Nephron (organoid): ENCODE results near the gene VOPP1.

Source experiments
- H3K27ac Mint-ChIP-seq, 3 experiments: 2 replicates each; pipeline ENCODE4 v1.8.0; 2020; ENCODE audit warnings: mixed read lengths in 3 of 3, mild to moderate bottlenecking in 2 of 3, moderate library complexity in 1 of 3
- H3K27me3 Mint-ChIP-seq: 2 replicates; pipeline ENCODE4 v1.8.0; 2021; ENCODE audit warnings: low read depth, mild to moderate bottlenecking, moderate library complexity, mixed read lengths
- H3K36me3 Mint-ChIP-seq: 2 replicates; pipeline ENCODE4 v1.8.0; 2020; ENCODE audit warnings: low read depth, mixed read lengths
- H3K4me1 Mint-ChIP-seq: 2 replicates; pipeline ENCODE4 v1.8.0; 2020; ENCODE audit warnings: mixed read lengths
- H3K4me3 Mint-ChIP-seq, 3 experiments: 2 replicates each; pipeline ENCODE4 v1.8.0; 2020; ENCODE audit warnings: mild to moderate bottlenecking in 3 of 3, mixed read lengths in 3 of 3, moderate library complexity in 2 of 3
- H3K9me3 Mint-ChIP-seq: 2 replicates; pipeline ENCODE4 v1.8.0; 2020; ENCODE audit warnings: mixed read lengths
- CTCF ChIP-seq, 3 experiments: fragments of 200-600 bp; sonication (generic); IDR thresholded peaks; one replicate each; pipeline ENCODE4 v1.5.0; 2021; ENCODE audit warnings: antibody characterized with exemption in 3 of 3; ENCODE audit not compliant: unreplicated experiment in 3 of 3

VOPP1 gene

GRCh38 chr7:55555160-55555559, 17.1 kb downstream of the VOPP1 start:
- Mint-ChIP-seq H3K9me3 (no peaks in the 10 kb centered on the region), H3K36me3 (no peaks in the 10 kb centered on the region), H3K27me3 (peaks cover 3% of the 10 kb centered on the region), H3K4me3 (no peak overlapping the region), H3K27ac (peak overlapping the region in 2 of 3 experiments; percentile 2 to 80), H3K4me1 (peaks cover 51% of the 10 kb centered on the region)
- no peak for TF ChIP-seq CTCF (IDR thresholded peaks at IDR 0.05; ENCODE audit: unreplicated experiment in 3 of 3)

- peaks cover 51% of the 10 kb centered on the region for H3K4me1 Mint-ChIP-seq
- no peak for TF ChIP-seq CTCF (IDR thresholded peaks at IDR 0.05; ENCODE audit: unreplicated experiment in 3 of 3)
- no peaks in the 10 kb centered on the region for H3K9me3 Mint-ChIP-seq
- H3K36me3 Mint-ChIP-seq: no peaks in the 10 kb centered on the region
- H3K4me3 Mint-ChIP-seq: no peak overlapping the region
- H3K27ac Mint-ChIP-seq: peak overlapping the region; percentile 51 to 80 (median 63)
- peaks cover 3% of the 10 kb centered on the region for H3K27me3 Mint-ChIP-seq
Observed at GRCh38 chr7:55554038-55554437, 18.3 kb downstream of the VOPP1 start.

GRCh38 chr7:55553024-55553345, 19.3 kb downstream of the VOPP1 start:
- Mint-ChIP-seq H3K9me3 (no peaks in the 10 kb centered on the region), H3K4me3 (no peak overlapping the region), H3K27ac (peak overlapping the region; percentile 63 to 76 (median 74))

GRCh38 chr7:55552320-55553023, 19.8 kb downstream of the VOPP1 start:
- Mint-ChIP-seq H3K36me3 (no peaks in the 10 kb centered on the region), H3K4me1 (peaks cover 51% of the 10 kb centered on the region), H3K27me3 (peaks cover 3% of the 10 kb centered on the region), H3K9me3 (no peaks in the 10 kb centered on the region), H3K27ac (peak overlapping the region; percentile 63 to 76 (median 74)), H3K4me3 (peak overlapping the region in 2 of 3 experiments; percentile 15 to 23)
- no peak for TF ChIP-seq CTCF (IDR thresholded peaks at IDR 0.05; ENCODE audit: unreplicated experiment in 3 of 3)

More at GRCh38 chr7:55553024-55553345, 19.3 kb downstream of the VOPP1 start:
- peaks cover 3% of the 10 kb centered on the region for H3K27me3 Mint-ChIP-seq
- TF ChIP-seq CTCF (IDR thresholded peaks at IDR 0.05; ENCODE audit: unreplicated experiment in 3 of 3): no peak
- H3K36me3 Mint-ChIP-seq: no peaks in the 10 kb centered on the region
- peaks cover 51% of the 10 kb centered on the region for H3K4me1 Mint-ChIP-seq

- Mint-ChIP-seq H3K27me3 (peaks cover 3% of the 10 kb centered on the region), H3K4me3 (no peak overlapping the region), H3K4me1 (peaks cover 40% of the 10 kb centered on the region), H3K27ac (peak overlapping the region in 1 of 3 experiments; percentile 76), H3K36me3 (no peaks in the 10 kb centered on the region), H3K9me3 (no peaks in the 10 kb centered on the region)
- no peak for TF ChIP-seq CTCF (IDR thresholded peaks at IDR 0.05; ENCODE audit: unreplicated experiment in 3 of 3)
Observed at GRCh38 chr7:55550841-55551537, 21.3 kb downstream of the VOPP1 start.
